K562 (cell line): ENCODE data around the gene CCDC148. TPM values are rescaled to one million over a fixed set of nuclear protein-coding genes. Genes with fewer than 3 reads are reported as not detected.

Experiments
- ARID1B ChIP-seq: fragments of 450-650 bp; IDR thresholded peaks from 2 replicates; pipeline ENCODE4 v1.6.1; 2016; ENCODE audit warnings: antibody characterized with exemption, mild to moderate bottlenecking, inconsistent platforms
- CEBPB ChIP-seq: fragments of 450-650 bp; IDR thresholded peaks from 2 replicates; pipeline ENCODE4 v1.6.1; 2016; ENCODE audit warnings: missing genetic modification characterization, missing compliant biosample characterization
- CSDE1 ChIP-seq, 2 experiments: fragments of 450-650 bp; IDR thresholded peaks; 2 replicates each; pipeline ENCODE4 v1.6.1; 2016; ENCODE audit warnings: mild to moderate bottlenecking in 1 of 2
- DIDO1 ChIP-seq: fragments of 450-650 bp; IDR thresholded peaks from 2 replicates; pipeline ENCODE4 v1.6.1; 2016; ENCODE audit warnings: low read depth, missing biosample characterization, missing genetic modification characterization
- ETS1 ChIP-seq: conservative IDR thresholded peaks from 2 replicates; pipeline ENCODE4 v1.6.1; 2011; ENCODE audit warnings: low read depth, mild to moderate bottlenecking, low read length; ENCODE audit not compliant: control insufficient read depth
- ETS2 ChIP-seq: IDR thresholded peaks from 2 replicates; pipeline ENCODE4 v1.6.1; 2016; ENCODE audit warnings: borderline replicate concordance, missing genetic modification characterization, mild to moderate bottlenecking, moderate library complexity, missing compliant biosample characterization; ENCODE audit not compliant: poor library complexity, severe bottlenecking
- FOXM1 ChIP-seq, 2 experiments: fragments of 450-650 bp in 1 of 2; sonication (generic) in 1 of 2; formaldehyde crosslinking in 1 of 2; IDR thresholded peaks; 2 replicates each; pipeline versions ENCODE4 v1.6.1 to v1.9.0; 2017 to 2022; ENCODE audit warnings: low read depth in 2 of 2, mild to moderate bottlenecking in 2 of 2, missing genetic modification reagents in 1 of 2, moderate library complexity in 1 of 2
- HEY1 ChIP-seq: fragments of 250-450 bp; sonication (Bioruptor Pico); IDR thresholded peaks from 2 replicates; pipeline ENCODE4 v1.5.0; 2020; ENCODE audit warnings: mild to moderate bottlenecking, moderate library complexity, borderline replicate concordance
- HIVEP1 ChIP-seq: fragments of 250-450 bp; sonication (Bioruptor Pico); IDR thresholded peaks from 2 replicates; pipeline ENCODE4 v1.4.0; 2020; ENCODE audit warnings: mild to moderate bottlenecking
- KDM1A ChIP-seq, 2 experiments: fragments of 450-650 bp; IDR thresholded peaks; 2 replicates each; pipeline ENCODE4 v1.6.1; 2016; ENCODE audit warnings: mild to moderate bottlenecking in 2 of 2
- NFE2L1 ChIP-seq: fragments of 450-650 bp; IDR thresholded peaks from 2 replicates; pipeline ENCODE4 v1.6.1; 2016; ENCODE audit warnings: missing genetic modification characterization, low read depth, mild to moderate bottlenecking, missing compliant biosample characterization, moderate library complexity, borderline replicate concordance
- NFIC ChIP-seq: fragments of 450-650 bp; IDR thresholded peaks from 2 replicates; pipeline ENCODE4 v1.6.1; 2017; ENCODE audit warnings: mild to moderate bottlenecking, inconsistent platforms
- PBX2 ChIP-seq, 2 experiments: IDR thresholded peaks in 1 of 2; conservative IDR thresholded peaks in 1 of 2; 2 replicates each; pipeline ENCODE4 v1.6.1; 2016; ENCODE audit warnings: low read depth in 2 of 2, mild to moderate bottlenecking in 1 of 2, missing compliant biosample characterization in 1 of 2, missing genetic modification characterization in 1 of 2, moderate library complexity in 1 of 2
- PCBP1 ChIP-seq: fragments of 200-400 bp; formaldehyde crosslinking; IDR thresholded peaks from 2 replicates; pipeline ENCODE4 v1.6.1; 2018; ENCODE audit warnings: mild to moderate bottlenecking, low read depth, low read length; ENCODE audit not compliant: poor library complexity, severe bottlenecking
- PHB ChIP-seq: fragments of 250-450 bp; sonication (Bioruptor Pico); IDR thresholded peaks from 2 replicates; pipeline ENCODE4 v1.5.0; 2021
- PURB ChIP-seq: sonication (generic); formaldehyde crosslinking; IDR thresholded peaks from 2 replicates; pipeline ENCODE4 v1.9.0; 2021; ENCODE audit warnings: low read depth, mild to moderate bottlenecking, missing genetic modification reagents
- SMARCC2 ChIP-seq: fragments of 450-650 bp; IDR thresholded peaks from 2 replicates; pipeline ENCODE4 v1.6.1; 2017; ENCODE audit warnings: antibody characterized with exemption, moderate library complexity, mild to moderate bottlenecking, low read depth
- TEAD4 ChIP-seq, 2 experiments: sonication (generic) in 1 of 2; formaldehyde crosslinking in 1 of 2; IDR thresholded peaks; 2 replicates each; pipeline versions ENCODE4 v1.6.1 to v1.8.0; 2012 to 2022; ENCODE audit warnings: borderline replicate concordance in 1 of 2, inconsistent platforms in 1 of 2, low read length in 1 of 2, mild to moderate bottlenecking in 1 of 2, missing genetic modification reagents in 1 of 2
- TFAP4 ChIP-seq: sonication (generic); formaldehyde crosslinking; IDR thresholded peaks from 2 replicates; pipeline ENCODE4 v1.8.0; 2022; ENCODE audit warnings: missing genetic modification reagents, mild to moderate bottlenecking, moderate library complexity, borderline replicate concordance
- THRA ChIP-seq: fragments of 450-650 bp; IDR thresholded peaks from 2 replicates; pipeline ENCODE4 v1.6.1; 2017; ENCODE audit warnings: mild to moderate bottlenecking, moderate library complexity
- ZC3H11A ChIP-seq: IDR thresholded peaks from 2 replicates; pipeline ENCODE4 v1.6.1; 2012; ENCODE audit warnings: low read depth, low read length, improper control_type of control experiment
- ZNF561 ChIP-seq: fragments of 450-650 bp; formaldehyde crosslinking; conservative IDR thresholded peaks from 2 replicates; pipeline ENCODE4 v1.4.0; 2020; ENCODE audit warnings: mild to moderate bottlenecking, moderate library complexity
- polyA plus RNA-seq, 8 experiments: library from polyadenylated mRNA; depleted of rRNA in 4 of 8; stranded (reverse) in 5 of 8; unstranded in 3 of 8; fragments of >200 nt; fragmentation: Nextera tagmentation in 2 of 8; fragmentation: Illumina TruSeq in 1 of 8; extraction: Ambion mirVana in 2 of 8; extraction: Trizol in 1 of 8; gene quantifications; 2 replicates each; pipeline versions ENCODE4 v1.2.1 to v1.2.3, GENCODE V29; 2011 to 2014; ENCODE audit warnings: inconsistent platforms in 1 of 8, missing spikeins in 1 of 8
- total RNA-seq, 7 experiments: library from RNA; depleted of rRNA in 6 of 7; stranded (reverse); fragments of >200 nt in 6 of 7; fragmentation: Illumina TruSeq in 2 of 7; extraction: Trizol in 2 of 7; gene quantifications; 2 replicates each; pipeline versions ENCODE4 v1.2.1 to v1.2.3, GENCODE V29; 2011 to 2021; ENCODE audit warnings: low replicate concordance in 1 of 7

The CCDC148 gene
- total and polyA plus RNA-seq, 9 of the 15 experiments (the other 6 are each of a cell fraction or from before 2014, with no cell fraction given) = 0.10 to 1.4 (median 0.65) TPM

- TF ChIP-seq TFAP4 (CRISPR knock-in tag) (no peak), ZC3H11A (no peak), CEBPB (tag) (no peak), ETS1 (no peak), PHB (CRISPR knock-in tag) (no peak), ZNF561 (CRISPR knock-in tag) (no peak), TEAD4 (IDR thresholded peaks at IDR 0.05; ENCODE audit: low read length) (peak; percentile 73), TEAD4 (CRISPR knock-in tag; IDR thresholded peaks at IDR 0.05; ENCODE audit: borderline replicate concordance) (no peak), NFIC (peak; percentile 65), CSDE1 (IDR thresholded peaks at IDR 0.05) (no peak), NFE2L1 (tag) (peak; percentile 95), THRA (peak; percentile 39; the same call in 1 of the 2 replicates), ETS2 (no peak), SMARCC2 (peak; percentile 52), ARID1B (peak; percentile 93), PURB (CRISPR knock-in tag) (no peak), FOXM1 (IDR thresholded peaks at IDR 0.05; ENCODE audit: low read depth) (peak; percentile 12; the same call in 1 of the 2 replicates), FOXM1 (CRISPR knock-in tag; IDR thresholded peaks at IDR 0.05; ENCODE audit: low read depth) (no peak), PCBP1 (no peak), HEY1 (no peak), DIDO1 (0 out of 2 replicates have a peak, but pooled peaks have one; percentile 27), PBX2 (CRISPR knock-in tag; IDR thresholded peaks at IDR 0.05; ENCODE audit: low read depth) (no peak), PBX2 (tag; conservative IDR thresholded peaks at IDR 0.05; ENCODE audit: low read depth) (peak; percentile 44), HIVEP1 (CRISPR knock-in tag) (no peak), KDM1A (IDR thresholded peaks at IDR 0.05) (peak; percentile 70 to 78)
Measured at GRCh38 chr2:158505448-158505934, 48.9 kb upstream of the CCDC148 start (continued).
